SH-SY5Y (cell line): ENCODE measurements around the gene CLCNKB.

Experiments
- GATA2 ChIP-seq: IDR thresholded peaks from 2 replicates; pipeline ENCODE4 v1.6.1; 2011; ENCODE audit warnings: mild to moderate bottlenecking, low read depth, low read length
- GATA3 ChIP-seq: IDR thresholded peaks from 2 replicates; pipeline ENCODE4 v1.6.1; 2011; ENCODE audit warnings: low read depth, mild to moderate bottlenecking, low read length, moderate library complexity

CLCNKB gene

GRCh38 chr1:16043521-16043920 lies at the start of gene CLCNKB:
Gene CLCNKB, plus strand, starts transcription at chr1:16043782. Its CDS starts 711 bp downstream, at chr1:16044493.
- TF ChIP-seq GATA2: no peak
- no peak for TF ChIP-seq GATA3

GRCh38 chr1:15994081-15994480 lies 49.5 kb upstream of the CLCNKB start:
- TF ChIP-seq GATA2: no peak
- no peak for TF ChIP-seq GATA3

GRCh38 chr1:15994590-15995351 lies 48.8 kb upstream of the CLCNKB start:
- no peak for TF ChIP-seq GATA3
- TF ChIP-seq GATA2: no peak

GRCh38 chr1:15997076-15997585 lies 46.5 kb upstream of the CLCNKB start:
- no peak for TF ChIP-seq GATA2
- TF ChIP-seq GATA3: no peak

GRCh38 chr1:15997637-15998280 lies 45.8 kb upstream of the CLCNKB start:
- TF ChIP-seq GATA3 (no peak), GATA2 (no peak)

GRCh38 chr1:15998929-15999328 lies 44.7 kb upstream of the CLCNKB start:
- no peak for TF ChIP-seq GATA2
- TF ChIP-seq GATA3: no peak

- no peak for TF ChIP-seq GATA3
- TF ChIP-seq GATA2: no peak
These were observed 38.0 kb upstream of the CLCNKB start for GRCh38 chr1:16005597-16005996.

GRCh38 chr1:16006010-16006409 lies 37.6 kb upstream of the CLCNKB start:
- no peak for TF ChIP-seq GATA3
- no peak for TF ChIP-seq GATA2

GRCh38 chr1:16006552-16007485 lies 36.8 kb upstream of the CLCNKB start:
- TF ChIP-seq GATA2 (no peak), GATA3 (no peak)

GRCh38 chr1:16007671-16008341 lies 35.8 kb upstream of the CLCNKB start:
- TF ChIP-seq GATA3 (no peak), GATA2 (no peak)

- TF ChIP-seq GATA3 (no peak), GATA2 (no peak)
These were observed 34.5 kb upstream of the CLCNKB start for GRCh38 chr1:16009030-16009460.

- TF ChIP-seq GATA2: no peak
- no peak for TF ChIP-seq GATA3
These were observed 33.9 kb upstream of the CLCNKB start for GRCh38 chr1:16009678-16010077.

- TF ChIP-seq GATA2 (no peak), GATA3 (no peak)
These were observed 32.7 kb upstream of the CLCNKB start for GRCh38 chr1:16010837-16011236.

- TF ChIP-seq GATA2: no peak
- no peak for TF ChIP-seq GATA3
These were observed 31.5 kb upstream of the CLCNKB start for GRCh38 chr1:16011936-16012589.
